Keratinocyte (primary cell): ENCODE data around the gene LMO3. TPM values are rescaled to one million over a fixed set of nuclear protein-coding genes. Genes with fewer than 3 reads are reported as not detected.
A peak's percentile ranks its signal among the peaks of the same experiment; 100 is the strongest.

Source experiments
- DNase-seq: peaks from one replicate; pipeline ENCODE4 v3.0.0-alpha.2; 2011; ENCODE audit warnings: low read depth, missing footprints, low spot score
- FAIRE-seq: peaks from 2 replicates; lab custom pipeline; 2011; peaks lifted over from hg19 to GRCh38; lab: Jason Lieb, UNC
- H2AFZ ChIP-seq: 2 replicates; pipeline ENCODE4 v1.6.0; 2012; ENCODE audit warnings: low read length, control low read depth, inconsistent platforms; ENCODE audit not compliant: control insufficient read depth
- H3K27ac ChIP-seq: 2 replicates; pipeline ENCODE4 v1.5.1; 2011; ENCODE audit warnings: low read length; ENCODE audit not compliant: control insufficient read depth, insufficient read depth
- H3K27me3 ChIP-seq: 3 replicates; pipeline ENCODE4 v1.6.0; 2011; ENCODE audit warnings: low read length; ENCODE audit not compliant: control insufficient read depth, insufficient read depth; ENCODE audit errors: extremely low read depth
- H3K36me3 ChIP-seq, 2 experiments: 2 replicates in 1 of 2; 3 replicates in 1 of 2; pipeline ENCODE4 v1.5.1; 2011; ENCODE audit warnings: low read length in 2 of 2, mild to moderate bottlenecking in 1 of 2; ENCODE audit not compliant: control insufficient read depth in 2 of 2, insufficient read depth in 2 of 2; ENCODE audit errors: extremely low read depth in 1 of 2
- H3K4me1 ChIP-seq: 3 replicates; pipeline ENCODE4 v1.5.1; 2011; ENCODE audit warnings: low read length; ENCODE audit not compliant: control insufficient read depth, insufficient read depth; ENCODE audit errors: extremely low read depth
- H3K4me2 ChIP-seq: 3 replicates; pipeline ENCODE4 v1.6.0; 2011; ENCODE audit warnings: low read depth, low read length; ENCODE audit not compliant: control insufficient read depth, insufficient read depth; ENCODE audit errors: extremely low read depth
- H3K4me3 ChIP-seq, 3 experiments: fragments of 200-600 bp in 1 of 3; sonication (generic) in 1 of 3; 2 replicates in 2 of 3; 3 replicates in 1 of 3; pipeline ENCODE4 v1.5.1; 2011 to 2016; ENCODE audit warnings: low read length in 3 of 3, mild to moderate bottlenecking in 3 of 3, control low read depth in 2 of 3, inconsistent platforms in 1 of 3, low read depth in 1 of 3, mixed read lengths in 1 of 3, mixed run types in 1 of 3, moderate library complexity in 1 of 3; ENCODE audit not compliant: control insufficient read depth in 2 of 3, insufficient read depth in 2 of 3; ENCODE audit errors: extremely low read depth in 1 of 3
- H3K79me2 ChIP-seq: 2 replicates; pipeline ENCODE4 v1.6.0; 2012; ENCODE audit warnings: low read length; ENCODE audit not compliant: control insufficient read depth, insufficient read depth
- H3K9ac ChIP-seq: 3 replicates; pipeline ENCODE4 v1.6.0; 2011; ENCODE audit warnings: low read length; ENCODE audit not compliant: control insufficient read depth, insufficient read depth; ENCODE audit errors: extremely low read depth
- H3K9me1 ChIP-seq: 3 replicates; pipeline ENCODE4 v1.6.0; 2011; ENCODE audit warnings: low read length; ENCODE audit not compliant: control insufficient read depth, insufficient read depth; ENCODE audit errors: extremely low read depth
- H3K9me3 ChIP-seq: 2 replicates; pipeline ENCODE4 v1.5.1; 2012; ENCODE audit warnings: low read depth, low read length; ENCODE audit not compliant: control insufficient read depth
- H4K20me1 ChIP-seq: 3 replicates; pipeline ENCODE4 v1.6.0; 2011; ENCODE audit warnings: low read length; ENCODE audit not compliant: control insufficient read depth, insufficient read depth; ENCODE audit errors: extremely low read depth
- CTCF ChIP-seq, 3 experiments: IDR thresholded peaks in 1 of 3; conservative IDR thresholded peaks in 1 of 3; optimal IDR thresholded peaks in 1 of 3; 2 replicates in 2 of 3; 3 replicates in 1 of 3; pipeline versions ENCODE3 to v1.5.1; 2011; ENCODE audit warnings: low read length in 3 of 3, mild to moderate bottlenecking in 3 of 3, moderate library complexity in 2 of 3, control low read depth in 1 of 3, inconsistent platforms in 1 of 3; ENCODE audit not compliant: insufficient read depth in 2 of 3; ENCODE audit errors: extremely low read depth in 1 of 3
- EZH2 ChIP-seq: IDR thresholded peaks from one replicate; pipeline ENCODE4 v1.6.1; 2012; ENCODE audit warnings: inconsistent platforms, mild to moderate bottlenecking, low read length, moderate library complexity
- dilution Hi-C: fragments of 300-500 bp; cut with MboI; formaldehyde crosslinking; loops from one replicate; pipeline ENCODE4 v1.7.0; 2020; ENCODE audit warnings: low sequenced_read_pairs; ENCODE audit not compliant: extremely low pct_ligation_motif_present
- polyA plus RNA-seq, 5 experiments: library from polyadenylated mRNA; depleted of rRNA in 3 of 5; stranded (reverse) in 3 of 5; stranded (forward) in 1 of 5; unstranded in 1 of 5; fragments of >200 nt; gene quantifications; 1 replicate in 1 of 5; 2 replicates in 3 of 5; 3 replicates in 1 of 5; pipeline versions ENCODE4 v1.2.1 to v1.2.3, GENCODE V29; 2011 to 2012; ENCODE audit warnings: missing spikeins in 2 of 5, low read depth in 1 of 5, low replicate concordance in 1 of 5

LMO3 gene
- polyA plus RNA-seq, 1 donor (not counting 4 experiments of a cell fraction or from before 2014, with no cell fraction given), result not detected

- Histone ChIP-seq H4K20me1 (no peaks in the 10 kb centered on the region), H3K9ac (no peak overlapping the region), H3K27ac (no peak overlapping the region), H3K9me3 (no peaks in the 10 kb centered on the region), H3K4me2 (no peak overlapping the region), H3K4me1 (no peaks in the 10 kb centered on the region), H3K79me2 (no peaks in the 10 kb centered on the region), H3K27me3 (no peaks in the 10 kb centered on the region), H3K9me1 (no peaks in the 10 kb centered on the region), H2AFZ (no peak overlapping the region), H3K4me3 (no peak overlapping the region), H3K36me3 (no peaks in the 10 kb centered on the region)
- no peak for DNase-seq
- FAIRE-seq, result no peak
- dilution Hi-C loops, result no loop called here
- TF ChIP-seq EZH2 (no peak), CTCF (optimal IDR thresholded peaks at IDR 0.05 in 1 of 3, IDR thresholded peaks at IDR 0.05 in 1 of 3, conservative IDR thresholded peaks at IDR 0.05 in 1 of 3; ENCODE audit: extremely low read depth in 1 of 3, insufficient read depth in 2 of 3, low read length in 3 of 3) (no peak)
These were observed 45.7 kb downstream of the LMO3 start for GRCh38 chr12:16560273-16560672.

- Histone ChIP-seq H3K4me1 (no peaks in the 10 kb centered on the region), H3K79me2 (no peaks in the 10 kb centered on the region), H3K9ac (no peak overlapping the region), H4K20me1 (no peaks in the 10 kb centered on the region), H3K27ac (no peak overlapping the region), H3K9me3 (no peaks in the 10 kb centered on the region), H2AFZ (peak overlapping the region; percentile 45), H3K4me2 (peak overlapping the region; percentile 13), H3K27me3 (no peaks in the 10 kb centered on the region), H3K9me1 (no peaks in the 10 kb centered on the region), H3K36me3 (no peaks in the 10 kb centered on the region), H3K4me3 (no peak overlapping the region)
- DNase-seq, result no peak
- no peak for TF ChIP-seq EZH2
- TF ChIP-seq CTCF (optimal IDR thresholded peaks at IDR 0.05 in 1 of 3, IDR thresholded peaks at IDR 0.05 in 1 of 3, conservative IDR thresholded peaks at IDR 0.05 in 1 of 3; ENCODE audit: extremely low read depth in 1 of 3, insufficient read depth in 2 of 3, low read length in 3 of 3), result no peak
- dilution Hi-C loops, result no loop called here
- FAIRE-seq, result peak; percentile 57
These were observed 50.3 kb downstream of the LMO3 start for GRCh38 chr12:16555630-16556029.
